Activated effector memory CD4-positive, alpha-beta T cell treated with anti-CD3 and anti-CD28 coated beads, Interleukin-2, amount 50 U/mL, for 16 hours (primary cell): ENCODE measurements around the gene TMEM131L.
"Not testable (repeated sequence)": the region's sequence is repeated elsewhere in the genome, so short reads cannot be mapped to it uniquely, and the experiment has no call there.

ENCODE experiments used
- DNase-seq: peaks from one replicate; pipeline ENCODE4 v3.0.0-alpha.2; 2020

The TMEM131L gene

GRCh38 chr4:153549405-153549804, 83.2 kb downstream of the TMEM131L start:
- DNase-seq, result no peak

GRCh38 chr4:153553155-153553818, 87.1 kb downstream of the TMEM131L start:
- no peak for DNase-seq

GRCh38 chr4:153553819-153554170, 87.6 kb downstream of the TMEM131L start:
- no peak for DNase-seq

- DNase-seq, result no peak
Observed at GRCh38 chr4:153555730-153556434, 89.7 kb downstream of the TMEM131L start.

- DNase-seq, result no peak
Observed at GRCh38 chr4:153556435-153556815, 90.3 kb downstream of the TMEM131L start.

- DNase-seq, result no peak
Observed at GRCh38 chr4:153560908-153561307, 94.7 kb downstream of the TMEM131L start.

- DNase-seq, result no peak
Observed at GRCh38 chr4:153564630-153565525, 98.7 kb downstream of the TMEM131L start.

- DNase-seq, result no peak
Observed at GRCh38 chr4:153566631-153567150, 100.5 kb downstream of the TMEM131L start.

GRCh38 chr4:153567660-153568059, 101.5 kb downstream of the TMEM131L start:
- DNase-seq, result not testable (repeated sequence)

- DNase-seq, result no peak
Observed at GRCh38 chr4:153570228-153570973, 104.2 kb downstream of the TMEM131L start.

- DNase-seq, result no peak
Observed at GRCh38 chr4:153571006-153571545, 104.9 kb downstream of the TMEM131L start.

GRCh38 chr4:153572609-153573008, 106.4 kb downstream of the TMEM131L start:
- no peak for DNase-seq

- no peak for DNase-seq
Observed at GRCh38 chr4:153573221-153573620, 107.1 kb downstream of the TMEM131L start.

- DNase-seq, result peak; percentile 87
Observed at GRCh38 chr4:153573881-153574802, 108.0 kb downstream of the TMEM131L start.

GRCh38 chr4:153576443-153576774, 110.2 kb downstream of the TMEM131L start:
- no peak for DNase-seq

- DNase-seq, result no peak
Observed at GRCh38 chr4:153577053-153577452, 110.9 kb downstream of the TMEM131L start.

- DNase-seq, result no peak
Observed at GRCh38 chr4:153579410-153579809, 113.2 kb downstream of the TMEM131L start.

- DNase-seq, result no peak
Observed at GRCh38 chr4:153579872-153580271, 113.7 kb downstream of the TMEM131L start.

- DNase-seq, result no peak
Observed at GRCh38 chr4:153582954-153583702, 117.0 kb downstream of the TMEM131L start.

- no peak for DNase-seq
Observed at GRCh38 chr4:153585026-153585425, 118.9 kb downstream of the TMEM131L start.
